Activated naive CD4-positive, alpha-beta T cell (primary cell): ENCODE measurements around the gene SIGLEC1.

ENCODE experiments used
- DNase-seq, 4 experiments: peaks; one replicate each; lab custom pipeline; 2025; lab: John Stamatoyannopoulos, UW

Gene SIGLEC1

GRCh38 chr20:3679749-3680700 is 32.4 kb downstream of the SIGLEC1 start:
- DNase-seq = no peak

GRCh38 chr20:3678856-3679720 is 33.3 kb downstream of the SIGLEC1 start:
- no peak for DNase-seq

DNA sequence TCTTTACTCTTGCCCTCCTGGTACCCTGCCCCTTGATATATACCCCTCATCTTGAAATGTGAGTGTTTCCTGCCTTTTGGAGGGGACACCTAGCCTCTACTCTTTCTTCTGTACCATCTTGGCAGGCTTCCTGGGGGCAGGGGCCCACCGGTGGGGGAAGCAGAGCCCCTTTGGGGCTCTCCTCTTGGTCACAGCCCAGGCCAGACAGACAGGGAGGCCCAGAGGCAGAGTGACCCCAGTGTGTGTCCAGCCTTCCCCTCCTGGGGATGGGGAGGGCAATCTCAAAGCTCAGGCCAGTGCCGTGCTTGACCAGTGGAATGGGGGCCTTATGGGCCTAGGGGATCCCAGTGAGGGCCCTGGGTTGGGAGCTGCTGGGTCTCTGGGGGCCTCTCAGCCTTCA is 34.2 kb downstream of the SIGLEC1 start:
- no peak for DNase-seq

GRCh38 chr20:3677733-3678132 is 34.7 kb downstream of the SIGLEC1 start:
- no peak for DNase-seq

DNA sequence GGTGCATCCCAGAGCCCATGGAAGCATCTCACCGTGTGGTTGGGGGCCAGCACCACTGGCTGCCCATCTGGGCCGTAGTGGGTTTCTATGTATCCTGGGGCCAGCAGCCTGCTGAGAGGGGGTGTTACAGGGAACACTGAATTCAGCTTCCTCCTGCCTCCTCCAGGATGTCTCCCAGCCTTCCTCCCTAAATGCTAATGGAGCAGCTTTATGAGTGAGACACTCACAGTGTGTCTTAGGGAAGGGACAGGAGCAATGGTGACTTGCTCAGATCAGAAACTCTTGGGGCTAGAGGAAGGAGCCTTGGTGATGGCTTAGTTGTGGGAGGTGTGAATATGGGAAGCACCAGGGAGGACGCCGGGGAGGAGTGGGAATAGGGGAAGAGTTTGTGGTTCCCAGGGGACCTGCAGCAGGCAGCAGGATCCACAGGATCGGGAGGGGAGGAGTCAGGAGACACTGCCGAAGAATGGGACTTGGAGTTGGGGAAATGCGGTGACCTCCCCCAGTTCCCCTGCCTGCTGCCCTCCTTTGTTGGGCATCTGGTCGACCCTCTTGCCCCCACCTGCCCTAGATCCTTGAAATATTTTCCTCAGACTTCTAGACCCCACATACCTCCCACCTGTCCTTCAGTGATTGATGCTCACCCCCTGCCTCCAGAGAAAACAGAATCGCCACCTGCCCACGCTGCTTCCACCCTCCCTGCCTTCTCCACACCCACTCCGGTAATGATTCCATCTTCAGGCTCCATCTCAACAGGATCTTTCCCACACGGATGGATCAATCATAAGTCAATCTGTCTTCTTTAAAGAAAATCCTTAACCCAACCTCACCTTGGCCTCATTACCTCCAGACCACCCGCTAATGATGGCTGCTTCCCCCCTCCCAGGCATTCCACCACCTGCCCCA is 37.2 kb downstream of the SIGLEC1 start:
- no peak for DNase-seq

DNA sequence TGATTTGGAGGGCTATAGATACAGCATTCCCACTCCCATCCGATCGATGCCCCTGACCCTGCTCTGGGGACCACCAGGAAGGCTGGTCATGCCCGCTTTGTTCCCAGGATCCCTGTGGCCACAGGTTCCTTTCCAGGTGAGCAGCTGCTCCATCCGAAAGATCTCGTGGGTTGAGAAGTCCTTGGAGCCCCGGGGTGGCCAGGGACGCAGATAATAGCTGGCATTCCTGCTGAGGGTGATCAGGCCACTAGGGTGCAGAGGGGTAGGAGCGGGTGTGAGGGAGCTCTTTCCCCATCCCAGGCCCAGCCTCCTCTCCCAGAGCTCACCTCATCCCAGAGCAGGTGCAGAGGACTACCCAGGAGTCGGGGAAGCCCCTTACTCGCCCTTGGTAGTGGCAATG is 38.0 kb downstream of the SIGLEC1 start:
- no peak for DNase-seq

GRCh38 chr20:3673221-3674070 is 39.0 kb downstream of the SIGLEC1 start:
- DNase-seq = no peak

DNA sequence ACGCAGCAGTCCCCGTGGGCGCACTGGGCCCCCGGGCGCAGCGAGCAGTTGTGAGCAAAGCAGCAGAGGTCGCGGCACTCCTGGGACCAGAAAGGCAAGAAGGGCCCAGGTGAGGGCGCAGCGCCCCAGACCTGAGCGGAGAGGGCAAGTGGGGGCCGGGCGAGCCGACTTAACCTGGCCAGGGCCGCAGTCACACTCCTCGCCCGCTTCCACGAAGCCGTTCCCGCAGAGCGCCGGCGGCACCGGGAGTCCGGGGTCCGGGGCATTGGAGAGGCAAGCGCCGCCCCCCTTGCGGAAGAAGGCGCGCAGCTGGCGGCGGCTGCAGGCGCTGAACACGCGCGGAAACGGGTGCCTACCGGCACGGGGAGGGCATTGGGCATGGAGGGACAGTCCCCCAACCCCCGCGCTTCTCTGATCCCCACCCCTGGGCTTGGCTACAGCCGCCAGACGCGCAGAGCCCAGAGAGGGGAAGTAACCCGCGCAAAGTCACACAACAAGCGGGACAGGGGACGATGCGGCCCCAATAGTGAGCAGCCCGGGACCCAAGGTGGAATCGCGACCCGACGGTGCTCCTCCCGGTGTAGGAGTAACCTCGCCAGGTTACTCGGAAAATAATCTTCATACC is 39.7 kb downstream of the SIGLEC1 start:
- DNase-seq = no peak

DNA sequence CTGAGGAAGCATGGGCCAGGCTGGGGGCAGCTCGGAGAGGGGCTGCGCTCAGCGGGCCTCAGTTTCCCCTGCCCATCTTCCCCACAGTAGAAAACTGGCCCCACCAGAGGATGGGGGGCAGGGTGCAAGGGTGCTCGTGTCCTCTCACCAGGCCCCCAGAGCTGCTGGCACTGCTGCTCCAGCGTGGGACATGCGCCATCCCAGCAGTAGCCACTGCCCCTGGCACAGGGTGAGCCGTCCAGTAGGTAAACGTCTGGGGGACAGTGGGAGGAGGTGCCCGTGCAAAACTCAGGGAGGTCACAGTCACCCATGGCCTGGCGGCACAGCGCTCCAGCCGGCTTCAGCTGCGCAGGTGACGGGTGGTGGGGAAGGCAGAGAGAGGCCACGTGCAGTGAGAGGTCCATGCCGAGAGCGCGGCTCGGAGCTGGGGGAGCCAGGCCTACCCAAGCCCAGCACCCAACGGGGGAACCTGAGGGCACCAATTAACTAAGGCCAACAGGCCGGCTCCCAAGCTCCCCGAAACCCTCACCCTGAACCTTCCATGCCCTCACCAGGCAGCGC is 40.3 kb downstream of the SIGLEC1 start:
- no peak for DNase-seq

- DNase-seq = no peak
These were observed 41.5 kb downstream of the SIGLEC1 start for GRCh38 chr20:3670945-3671344.

- DNase-seq = no peak
These were observed 41.9 kb downstream of the SIGLEC1 start for GRCh38 chr20:3670511-3670910.

- no peak for DNase-seq
These were observed 42.6 kb downstream of the SIGLEC1 start for GRCh38 chr20:3669710-3670367.

- no peak for DNase-seq
These were observed 44.9 kb downstream of the SIGLEC1 start for GRCh38 chr20:3667434-3668037.

- no peak for DNase-seq
These were observed 48.5 kb downstream of the SIGLEC1 start for GRCh38 chr20:3663858-3664257.

GRCh38 chr20:3663031-3663701 is 49.2 kb downstream of the SIGLEC1 start, which contains the start of gene GFRA4:
Gene GFRA4, minus strand, starts transcription at chr20:3663399. Its CDS starts 0 bp downstream, at chr20:3663399.
- no peak for DNase-seq
